Activated CD4-positive, alpha-beta T cell treated with anti-CD3 and anti-CD28 coated beads, Interleukin-2, amount 50 U/mL, for 24 hours (primary cell): ENCODE results near the gene RSPRY1.
A peak's percentile ranks its signal among the peaks of the same experiment; 100 is the strongest.
"Not testable (repeated sequence)": the region's sequence is repeated elsewhere in the genome, so short reads cannot be mapped to it uniquely, and the experiment has no call there.

ENCODE experiments used
- DNase-seq, 2 donors: peaks; one replicate each; pipeline ENCODE4 v3.0.0-alpha.2; 2020; ENCODE audit warnings: low read depth in 1 of 2, low spot score in 1 of 2

RSPRY1 gene

GRCh38 chr16:57268804-57269800, 83.0 kb downstream of the RSPRY1 start:
- no peak for DNase-seq

- no peak for DNase-seq
Observed at GRCh38 chr16:57270221-57271062, 84.3 kb downstream of the RSPRY1 start.

GRCh38 chr16:57271063-57271345, 84.9 kb downstream of the RSPRY1 start:
- no peak for DNase-seq

- no peak for DNase-seq
Observed at GRCh38 chr16:57271867-57272495, 85.9 kb downstream of the RSPRY1 start.

GRCh38 chr16:57273359-57273758, 87.2 kb downstream of the RSPRY1 start:
- no peak for DNase-seq

- no peak for DNase-seq
Observed at GRCh38 chr16:57273826-57274225, 87.7 kb downstream of the RSPRY1 start.

GRCh38 chr16:57275946-57276345, 89.8 kb downstream of the RSPRY1 start:
- not testable (repeated sequence) for DNase-seq

- no peak for DNase-seq
Observed at GRCh38 chr16:57276596-57276995, 90.5 kb downstream of the RSPRY1 start.

- peak in 1 of 2 donors; percentile 30 for DNase-seq
Observed at GRCh38 chr16:57277586-57277985, 91.5 kb downstream of the RSPRY1 start.

- DNase-seq: no peak
Observed at GRCh38 chr16:57278494-57278893, 92.4 kb downstream of the RSPRY1 start.

- no peak for DNase-seq
Observed at GRCh38 chr16:57279780-57280638, 93.9 kb downstream of the RSPRY1 start.

GRCh38 chr16:57281791-57282190, 95.7 kb downstream of the RSPRY1 start:
- DNase-seq: no peak

GRCh38 chr16:57282510-57283213, 96.5 kb downstream of the RSPRY1 start:
- no peak for DNase-seq

- DNase-seq: no peak
Observed at GRCh38 chr16:57283214-57283958, 97.3 kb downstream of the RSPRY1 start.

GRCh38 chr16:57283959-57284208, 97.8 kb downstream of the RSPRY1 start:
- no peak for DNase-seq

GRCh38 chr16:57284209-57284951, 98.3 kb downstream of the RSPRY1 start, which contains the start of gene PLLP:
Gene PLLP (minus strand): TSS chr16:57284672. CDS start chr16:57284540, 132 bp downstream.
- peak in 1 of 2 donors; percentile 11 for DNase-seq

- DNase-seq: no peak
Observed at GRCh38 chr16:57284952-57285363, 98.8 kb downstream of the RSPRY1 start.

- no peak for DNase-seq
Observed at GRCh38 chr16:57285379-57285778, 99.2 kb downstream of the RSPRY1 start.
